H1 (cell line): ENCODE measurements around the gene CHAD. TPM values are rescaled to one million over a fixed set of nuclear protein-coding genes. Genes with fewer than 3 reads are reported as not detected.

Experiments
- CEBPB ChIP-seq: IDR thresholded peaks from 2 replicates; pipeline ENCODE4 v1.6.1; 2012; ENCODE audit warnings: low read depth, low read length
- CREB1 ChIP-seq: IDR thresholded peaks from 2 replicates; pipeline ENCODE4 v1.6.1; 2012; ENCODE audit warnings: inconsistent platforms
- EZH2 ChIP-seq: fragments of 200-600 bp; sonication (generic); IDR thresholded peaks from 2 replicates; pipeline ENCODE4 v1.7.1; 2012; ENCODE audit warnings: low read depth, mild to moderate bottlenecking, moderate library complexity, low read length, inconsistent platforms; ENCODE audit not compliant: severe bottlenecking
- FOSL1 ChIP-seq: IDR thresholded peaks from 2 replicates; pipeline ENCODE4 v1.6.1; 2011; ENCODE audit warnings: mild to moderate bottlenecking, low read depth, low read length, moderate library complexity; ENCODE audit not compliant: insufficient read depth
- POLR2A ChIP-seq, 2 experiments: IDR thresholded peaks; 1 replicate in 1 of 2; 2 replicates in 1 of 2; pipeline ENCODE4 v1.6.1; 2011; ENCODE audit warnings: low read depth in 2 of 2, low read length in 2 of 2, mild to moderate bottlenecking in 2 of 2; ENCODE audit errors: control extremely low read depth in 1 of 2
- RAD21 ChIP-seq, 2 experiments: IDR thresholded peaks in 1 of 2; conservative IDR thresholded peaks in 1 of 2; 2 replicates each; pipeline ENCODE4 v1.6.1; 2011; ENCODE audit warnings: low read depth in 2 of 2, low read length in 2 of 2, improper control_type of control experiment in 1 of 2, inconsistent platforms in 1 of 2, mild to moderate bottlenecking in 1 of 2, moderate library complexity in 1 of 2
- RBBP5 ChIP-seq: IDR thresholded peaks from 2 replicates; pipeline ENCODE4 v1.7.1; 2012; ENCODE audit warnings: low read depth, mild to moderate bottlenecking, inconsistent platforms, low read length, moderate library complexity, borderline replicate concordance
- RNF2 ChIP-seq: fragments of 200-900, 300-1000 bp; sonication (generic); IDR thresholded peaks from 2 replicates; pipeline ENCODE4 v1.7.1; 2016; ENCODE audit warnings: borderline replicate concordance, low read depth, mild to moderate bottlenecking, antibody characterized with exemption, low read length; ENCODE audit not compliant: poor library complexity, severe bottlenecking; ENCODE audit errors: missing control alignments
- SP1 ChIP-seq: IDR thresholded peaks from 2 replicates; pipeline ENCODE4 v1.6.1; 2011; ENCODE audit warnings: low read depth, low read length
- ZNF274 ChIP-seq: IDR thresholded peaks from 2 replicates; pipeline ENCODE4 v1.7.0; 2012; ENCODE audit warnings: low read length, borderline replicate concordance; ENCODE audit errors: extremely low read depth
- polyA plus RNA-seq, 7 experiments: library from polyadenylated mRNA; depleted of rRNA in 3 of 7; stranded (reverse) in 5 of 7; unstranded in 2 of 7; fragments of >200 nt in 5 of 7; fragments of 200-250 nt in 2 of 7; gene quantifications; 1 replicate in 5 of 7; 2 replicates in 1 of 7; 4 replicates in 1 of 7; pipeline versions ENCODE4 v1.2.1 to v1.2.3, GENCODE V29; 2011 to 2013; ENCODE audit warnings: missing spikeins in 2 of 7, mixed read lengths in 2 of 7
- total RNA-seq: library from RNA; stranded (reverse); fragmentation: NEBNext Ultra II Directional; extraction: Animal tissue kit (Norgen Biotek cat#: 25700); gene quantifications from 2 replicates; pipeline ENCODE4 v1.2.1, GENCODE V29; 2021
- TF ChIP-seq, protein P1 (sequence below): IDR thresholded peaks from 2 replicates; pipeline ENCODE4 v1.6.1; 2012; ENCODE audit warnings: inconsistent platforms

The CHAD gene
- total and polyA plus RNA-seq, 2 of the 8 experiments (the other 6 are each of a cell fraction or from before 2014, with no cell fraction given), result 0.03 TPM; not detected in 1

- TF ChIP-seq RNF2 (no peak), ZNF274 (no peak), RBBP5 (no peak), FOSL1 (no peak), RAD21 (IDR thresholded peaks at IDR 0.05 in 1 of 2, conservative IDR thresholded peaks at IDR 0.05 in 1 of 2; ENCODE audit: low read depth in 2 of 2, low read length in 2 of 2) (no peak), SP1 (no peak), EZH2 (no peak), CEBPB (no peak), CREB1 (no peak), POLR2A (IDR thresholded peaks at IDR 0.05; ENCODE audit: control extremely low read depth in 1 of 2, low read depth in 2 of 2, low read length in 2 of 2) (no peak)
- TF ChIP-seq, protein P1, sequence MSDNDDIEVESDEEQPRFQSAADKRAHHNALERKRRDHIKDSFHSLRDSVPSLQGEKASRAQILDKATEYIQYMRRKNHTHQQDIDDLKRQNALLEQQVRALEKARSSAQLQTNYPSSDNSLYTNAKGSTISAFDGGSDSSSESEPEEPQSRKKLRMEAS, result no peak
Observed at GRCh38 chr17:50476545-50477315, 8.1 kb upstream of the CHAD start (continued).
